Stimulated activated CD4-positive, alpha-beta T cell treated with anti-CD3 and anti-CD28 coated beads, TNF-alpha, amount 100 ng/mL, for 4 hours (primary cell): ENCODE measurements around the gene SERGEF.

Experiments used
- DNase-seq, 3 experiments: peaks; one replicate each; pipeline ENCODE4 v3.0.0-alpha.2; 2020; ENCODE audit warnings: low read depth in 3 of 3

The SERGEF gene

GRCh38 chr11:17786824-17787525 is 225.9 kb downstream of the SERGEF start:
- DNase-seq, result no peak

- DNase-seq, result no peak
Measured at GRCh38 chr11:17783878-17784277, 229.0 kb downstream of the SERGEF start.

DNA sequence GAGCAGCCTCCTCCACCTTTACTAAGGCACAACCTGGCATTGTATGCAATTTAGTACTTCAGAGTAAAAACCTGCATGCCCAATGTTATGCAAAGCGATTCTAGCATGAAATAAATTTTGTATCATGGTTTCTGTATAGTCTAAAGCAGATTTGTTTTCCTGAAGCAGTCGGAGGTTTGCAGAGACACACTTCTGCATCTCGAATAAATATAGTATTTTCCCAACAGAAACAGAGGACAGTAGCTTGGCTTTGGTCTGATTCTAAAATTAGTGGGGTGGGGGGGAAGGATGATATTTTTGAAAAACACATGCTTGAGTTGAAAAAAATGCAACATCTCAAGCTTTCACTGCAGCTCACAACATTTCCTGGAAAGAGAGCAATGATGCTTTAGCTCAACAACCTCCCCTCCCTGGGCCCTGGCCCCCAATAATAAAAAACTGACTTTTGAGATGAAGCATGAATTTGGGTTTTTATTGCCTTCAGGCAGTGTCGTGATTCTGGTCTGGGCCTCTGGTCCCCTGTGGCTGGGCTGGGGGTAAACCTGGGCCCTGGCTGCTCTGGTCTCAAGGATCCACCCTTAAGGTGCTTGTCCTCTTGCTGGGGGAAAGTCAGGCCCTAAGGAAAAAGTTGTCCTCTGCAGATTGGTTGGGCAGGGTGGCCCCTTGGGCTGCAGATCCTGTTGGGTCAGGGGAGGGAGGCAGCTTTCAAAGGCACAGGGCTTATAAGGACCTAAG is 230.1 kb downstream of the SERGEF start:
- no peak for DNase-seq

GRCh38 chr11:17782145-17782544 is 230.7 kb downstream of the SERGEF start:
- DNase-seq, result no peak

DNA sequence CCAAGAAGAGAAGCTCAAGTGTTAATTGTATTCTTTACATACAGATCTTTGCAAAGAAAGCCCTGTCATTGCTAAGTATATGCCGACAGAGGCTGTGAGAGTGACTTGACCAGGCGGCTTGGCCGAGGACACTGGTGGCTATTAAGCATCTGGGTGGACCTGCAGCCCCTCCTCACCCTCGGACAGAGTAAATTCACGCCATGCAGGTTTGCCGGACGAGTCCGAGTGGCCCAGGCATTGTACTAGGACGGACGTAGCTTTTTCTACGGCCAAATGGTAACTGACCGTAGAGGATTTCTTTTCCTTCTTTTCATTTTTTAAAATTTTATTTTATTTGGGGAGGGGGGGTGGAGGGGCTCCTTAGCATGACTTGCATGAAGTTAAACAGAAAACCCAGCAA is 231.2 kb downstream of the SERGEF start:
- no peak for DNase-seq

- DNase-seq, result no peak
Measured at GRCh38 chr11:17781221-17781620, 231.6 kb downstream of the SERGEF start.

DNA sequence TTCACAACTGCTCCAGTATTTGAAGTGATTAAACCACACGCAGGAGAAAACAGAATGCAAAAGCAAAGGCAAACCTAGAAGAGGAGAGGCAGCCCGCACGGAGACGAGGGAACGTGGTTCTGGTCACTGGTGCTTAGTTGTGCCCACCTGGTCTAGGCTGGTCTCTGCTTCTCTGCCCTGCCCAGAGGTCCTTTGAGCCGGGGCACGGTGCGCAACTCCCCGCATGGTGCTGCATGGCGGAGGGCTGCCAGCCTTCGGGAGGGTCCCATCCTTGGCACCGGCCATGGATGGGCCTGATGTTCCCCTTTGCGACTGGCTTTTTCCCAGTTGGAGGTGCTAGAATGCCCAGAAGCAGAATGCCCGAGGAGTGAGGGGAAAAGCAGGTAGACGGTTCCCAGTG is 232.2 kb downstream of the SERGEF start:
- no peak for DNase-seq

GRCh38 chr11:17779861-17780594 is 232.8 kb downstream of the SERGEF start:
- DNase-seq, result no peak

GRCh38 chr11:17778956-17779860 is 233.6 kb downstream of the SERGEF start:
- DNase-seq, result no peak

DNA sequence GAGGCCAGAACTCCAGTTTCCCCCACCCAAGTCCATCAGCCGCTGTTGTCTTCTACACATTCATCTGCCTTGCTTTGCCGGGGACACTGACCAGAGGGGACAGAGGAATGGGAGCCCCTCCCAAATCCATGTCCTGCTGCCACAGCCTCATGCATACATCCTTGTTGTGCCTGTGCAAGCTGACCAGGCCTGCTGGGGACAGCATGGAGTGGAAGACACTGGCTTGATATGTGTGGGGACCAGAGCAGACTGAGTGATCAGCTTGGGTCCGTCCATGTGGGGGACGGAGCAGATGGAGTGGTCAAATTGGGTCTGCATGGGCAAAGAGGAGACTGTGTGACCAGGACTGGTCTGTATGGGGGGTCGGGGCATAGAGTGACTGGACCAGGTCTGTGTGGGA is 234.5 kb downstream of the SERGEF start:
- no peak for DNase-seq

DNA sequence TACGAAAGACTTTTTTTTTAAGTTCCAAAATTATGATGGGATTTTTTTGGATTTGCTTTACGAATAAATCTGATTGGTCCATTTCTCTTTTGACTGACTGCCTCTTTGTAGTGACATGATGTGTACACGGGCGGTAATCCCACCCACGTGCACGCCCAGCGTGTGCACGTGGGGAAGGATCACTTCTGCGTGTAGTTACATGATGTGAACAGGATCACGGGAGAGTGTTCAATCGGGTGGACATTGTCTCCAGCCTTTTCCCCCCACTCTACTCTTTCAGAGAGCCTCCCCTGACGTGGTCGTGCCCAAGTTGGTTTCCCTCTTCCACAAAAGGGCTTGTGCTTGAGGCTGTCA is 235.1 kb downstream of the SERGEF start:
- no peak for DNase-seq

GRCh38 chr11:17777086-17777737 is 235.6 kb downstream of the SERGEF start:
- no peak for DNase-seq

- DNase-seq, result no peak
Measured at GRCh38 chr11:17776212-17776875, 236.5 kb downstream of the SERGEF start.

DNA sequence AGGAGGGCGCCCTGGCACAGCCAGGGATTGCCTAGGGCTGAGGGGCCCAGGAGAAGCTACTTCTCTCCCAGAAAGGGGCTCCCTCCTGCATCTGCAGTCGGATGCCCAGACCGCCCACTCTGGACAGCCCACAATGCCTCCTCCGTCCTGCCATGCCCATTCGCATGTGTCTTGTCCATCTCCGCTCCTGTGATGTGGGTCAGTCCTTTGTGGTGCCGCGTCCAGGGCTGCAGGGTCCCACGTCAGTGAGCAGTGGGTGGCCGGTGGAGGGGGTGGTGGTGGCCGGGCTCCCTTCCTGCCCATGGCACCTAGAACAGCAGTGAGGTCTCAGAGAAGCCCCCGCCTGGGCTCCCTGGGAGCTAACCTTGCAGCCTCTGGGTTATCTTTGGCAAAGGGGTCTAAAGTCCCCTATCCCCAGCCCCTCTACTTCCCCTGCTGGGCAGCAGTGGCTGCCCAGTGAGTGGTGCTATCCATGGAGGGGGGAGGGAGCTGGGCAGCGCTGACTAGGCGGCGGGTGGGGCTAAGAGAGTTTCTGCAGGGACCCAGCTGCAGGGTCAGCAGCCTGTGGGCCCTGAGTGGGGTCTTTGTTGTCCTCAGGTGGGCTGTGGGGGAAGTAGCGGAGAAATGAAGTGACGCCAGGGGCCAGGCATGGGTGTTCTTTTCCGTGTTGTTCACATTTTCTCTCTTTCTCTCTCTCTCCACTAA is 237.2 kb downstream of the SERGEF start:
- no peak for DNase-seq

DNA sequence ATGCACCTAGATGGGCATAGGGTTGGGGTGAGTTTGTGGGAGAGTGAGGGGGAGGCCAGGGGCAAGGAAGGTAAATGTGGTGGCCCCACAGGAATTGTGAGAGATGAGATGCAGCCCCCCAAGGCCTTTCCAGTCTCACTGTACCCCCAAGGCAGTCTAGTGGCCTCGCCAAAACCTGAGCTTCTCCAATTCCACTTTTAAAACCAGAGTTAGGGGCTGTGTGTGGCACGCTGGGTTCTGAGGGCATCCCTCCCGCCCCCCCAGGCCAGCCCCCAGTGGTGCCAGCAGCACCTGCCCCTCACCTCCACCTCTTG is 237.9 kb downstream of the SERGEF start:
- no peak for DNase-seq

- DNase-seq, result no peak
Measured at GRCh38 chr11:17774232-17775034, 238.4 kb downstream of the SERGEF start.

GRCh38 chr11:17773674-17774073 is 239.2 kb downstream of the SERGEF start:
- DNase-seq, result no peak

GRCh38 chr11:17772704-17773600 is 239.9 kb downstream of the SERGEF start:
- DNase-seq, result no peak
